SK-N-SH (cell line): ENCODE measurements around the gene SSR4. TPM values are rescaled to one million over a fixed set of nuclear protein-coding genes. Genes with fewer than 3 reads are reported as not detected.

Source experiments
- CTCF ChIA-PET: fragments of 300-600, 350-600 bp; formaldehyde crosslinking; extraction: SDS; loops from one replicate; lab custom pipeline; 2021; lab: Yijun Ruan, JAX
- POLR2A ChIA-PET: fragments of 350-600 bp; sonication (Branson Sonifier 250); formaldehyde crosslinking; extraction: SDS; loops from one replicate; lab custom pipeline; 2020; ENCODE audit warnings: antibody characterized with exemption, inconsistent platforms; lab: Yijun Ruan, JAX
- DNase-seq: peaks from one replicate; pipeline ENCODE4 v3.0.0; 2012
- H2AFZ ChIP-seq: fragments of 200-600 bp; sonication (generic); 2 replicates; pipeline ENCODE4 v1.8.1; 2016; ENCODE audit warnings: antibody characterized with exemption, mild to moderate bottlenecking, low read depth
- H3F3A ChIP-seq: fragments of 200-600 bp; sonication (generic); replicated peaks from 2 replicates; pipeline ENCODE3; 2016; ENCODE audit warnings: antibody characterized with exemption, mild to moderate bottlenecking; ENCODE audit not compliant: insufficient read depth
- H3K27ac ChIP-seq, 2 experiments: fragments of 200-500 bp in 1 of 2; fragments of 200-600 bp in 1 of 2; sonication (Bioruptor generic) in 1 of 2; sonication (generic), shearing (Covaris generic) in 1 of 2; 2 replicates each; pipeline versions ENCODE4 v1.5.1 to v1.6.1; 2014 to 2016; ENCODE audit warnings: low read depth in 2 of 2, inconsistent platforms in 1 of 2, low read length in 1 of 2, mild to moderate bottlenecking in 1 of 2, mixed read lengths in 1 of 2
- H3K27me3 ChIP-seq: fragments of 200-600 bp; sonication (generic), shearing (Covaris generic); 2 replicates; pipeline ENCODE4 v1.6.1; 2016; ENCODE audit warnings: mixed run types; ENCODE audit not compliant: insufficient read depth
- H3K36me3 ChIP-seq, 2 experiments: fragments of 200-500 bp in 1 of 2; fragments of 200-600 bp in 1 of 2; sonication (Bioruptor generic) in 1 of 2; sonication (generic) in 1 of 2; replicated peaks in 1 of 2; 2 replicates each; pipeline versions ENCODE3 to v1.5.1; 2014 to 2016; ENCODE audit warnings: low read length in 1 of 2, mild to moderate bottlenecking in 1 of 2; ENCODE audit not compliant: insufficient read depth in 2 of 2, control insufficient read depth in 1 of 2
- H3K4me1 ChIP-seq, 2 experiments: fragments of 200-500 bp in 1 of 2; fragments of 200-600 bp in 1 of 2; sonication (Bioruptor generic) in 1 of 2; sonication (generic), shearing (Covaris generic) in 1 of 2; 2 replicates each; pipeline versions ENCODE4 v1.5.1 to v1.6.1; 2014 to 2016; ENCODE audit warnings: low read depth in 1 of 2, low read length in 1 of 2, mixed run types in 1 of 2; ENCODE audit not compliant: insufficient read depth in 2 of 2, control insufficient read depth in 1 of 2
- H3K4me2 ChIP-seq: fragments of 200-600 bp; sonication (generic), shearing (Covaris generic); 2 replicates; pipeline ENCODE4 v1.6.1; 2017; ENCODE audit warnings: mixed run types
- H3K4me3 ChIP-seq, 2 experiments: fragments of 200-500 bp in 1 of 2; fragments of 200-600 bp in 1 of 2; sonication (Bioruptor generic) in 1 of 2; sonication (generic), shearing (Covaris generic) in 1 of 2; 2 replicates each; pipeline versions ENCODE4 v1.5.1 to v1.8.1; 2014 to 2016; ENCODE audit warnings: low read depth in 2 of 2, inconsistent platforms in 1 of 2, low read length in 1 of 2, mild to moderate bottlenecking in 1 of 2, mixed read lengths in 1 of 2, moderate library complexity in 1 of 2
- H3K79me2 ChIP-seq: fragments of 200-600 bp; sonication (generic); 2 replicates; pipeline ENCODE4 v1.8.1; 2017; ENCODE audit warnings: mild to moderate bottlenecking; ENCODE audit not compliant: insufficient read depth
- H3K9ac ChIP-seq: fragments of 200-600 bp; sonication (generic); 2 replicates; pipeline ENCODE4 v1.6.1; 2017; ENCODE audit warnings: mixed run types
- H3K9me2 ChIP-seq: fragments of 200-600 bp; sonication (generic); 2 replicates; pipeline ENCODE4 v1.6.1; 2017; ENCODE audit warnings: mixed run types
- H3K9me3 ChIP-seq: fragments of 200-600 bp; sonication (generic); 2 replicates; pipeline ENCODE4 v1.6.1; 2017; ENCODE audit warnings: mixed run types, mild to moderate bottlenecking, moderate library complexity
- H4K20me1 ChIP-seq: fragments of 200-600 bp; sonication (generic); 2 replicates; pipeline ENCODE4 v1.6.1; 2017; ENCODE audit warnings: mild to moderate bottlenecking, mixed run types; ENCODE audit not compliant: insufficient read depth
- CHD2 ChIP-seq: fragments of 150-350 bp; IDR thresholded peaks from 2 replicates; pipeline ENCODE4 v1.6.1; 2018; ENCODE audit warnings: low read length; ENCODE audit not compliant: partially characterized antibody
- CTCF ChIP-seq: fragments of 200-600 bp; sonication (generic); IDR thresholded peaks from 2 replicates; pipeline ENCODE4 v1.6.1; 2017; ENCODE audit warnings: antibody characterized with exemption, mild to moderate bottlenecking, moderate library complexity
- FOSL2 ChIP-seq: IDR thresholded peaks from 2 replicates; pipeline ENCODE4 v1.4.0; 2012; ENCODE audit warnings: low read depth, mild to moderate bottlenecking, moderate library complexity, borderline replicate concordance
- FOXM1 ChIP-seq: IDR thresholded peaks from 2 replicates; pipeline ENCODE4 v1.4.0; 2012; ENCODE audit warnings: low read depth, mild to moderate bottlenecking
- GATA2 ChIP-seq: sonication (generic); formaldehyde crosslinking; IDR thresholded peaks from 2 replicates; pipeline ENCODE4 v1.5.0; 2020; ENCODE audit warnings: mild to moderate bottlenecking, missing genetic modification reagents
- IRF3 ChIP-seq: fragments of 150-350 bp; IDR thresholded peaks from 2 replicates; pipeline ENCODE4 v1.6.1; 2016; ENCODE audit warnings: mild to moderate bottlenecking, low read depth, low read length
- JUND ChIP-seq: IDR thresholded peaks from 2 replicates; pipeline ENCODE4 v1.4.0; 2012
- MAX ChIP-seq: IDR thresholded peaks from 2 replicates; pipeline ENCODE4 v1.4.0; 2012; ENCODE audit warnings: low read depth
- MXI1 ChIP-seq: IDR thresholded peaks from 2 replicates; pipeline ENCODE4 v1.6.1; 2012; ENCODE audit warnings: mild to moderate bottlenecking, low read depth, low read length, improper control_type of control experiment
- NFIC ChIP-seq: IDR thresholded peaks from 2 replicates; pipeline ENCODE4 v1.4.0; 2012; ENCODE audit warnings: borderline replicate concordance
- POLR2AphosphoS5 ChIP-seq: IDR thresholded peaks from 2 replicates; pipeline ENCODE4 v1.6.1; 2012; ENCODE audit warnings: low read depth, low read length
- REST ChIP-seq: IDR thresholded peaks from 2 replicates; pipeline ENCODE4 v1.6.1; 2012; ENCODE audit warnings: mild to moderate bottlenecking, low read depth, low read length, moderate library complexity
- SMC3 ChIP-seq: IDR thresholded peaks from 2 replicates; pipeline ENCODE4 v1.6.1; 2012; ENCODE audit warnings: low read depth, low read length, improper control_type of control experiment
- TAF1 ChIP-seq: IDR thresholded peaks from 2 replicates; pipeline ENCODE4 v1.6.1; 2012; ENCODE audit warnings: low read depth, mild to moderate bottlenecking, low read length, moderate library complexity, borderline replicate concordance
- TEAD4 ChIP-seq: IDR thresholded peaks from 2 replicates; pipeline ENCODE4 v1.4.0; 2012; ENCODE audit warnings: mild to moderate bottlenecking, borderline replicate concordance; ENCODE audit not compliant: insufficient read depth
- USF1 ChIP-seq: IDR thresholded peaks from 2 replicates; pipeline ENCODE4 v1.4.0; 2012; ENCODE audit warnings: low read depth, borderline replicate concordance
- USF2 ChIP-seq: fragments of 150-350 bp; IDR thresholded peaks from 2 replicates; pipeline ENCODE4 v1.6.1; 2017; ENCODE audit warnings: antibody characterized with exemption, low read length, low read depth, borderline replicate concordance
- YY1 ChIP-seq: IDR thresholded peaks from 2 replicates; pipeline ENCODE4 v1.4.0; 2012; ENCODE audit warnings: low read depth, mild to moderate bottlenecking
- WGBS: methylation state at CpG from one replicate; pipeline ENCODE4 v1.1.6; 2017; ENCODE audit warnings: low lambda C conversion rate; 5-methylcytosine and 5-hydroxymethylcytosine counted together
- polyA plus RNA-seq, 3 experiments: library from polyadenylated mRNA; depleted of rRNA; stranded (reverse); fragments of >200 nt; gene quantifications; 2 replicates each; pipeline ENCODE4 v1.2.3, GENCODE V29; 2012

SSR4 gene
- polyA plus RNA-seq, 1 of the 3 experiments (the other 2 are of a cell fraction), result 367 TPM

- H3K9me2 ChIP-seq, result no peaks in the 10 kb centered on the region
- H3K27ac ChIP-seq, result no peak overlapping the region
- 28% methylated on average over 4 of the region's 6 CpGs for WGBS
- H3K36me3 ChIP-seq, result peaks cover 0 to 2% of the 10 kb centered on the region in 2 experiments
- 0 out of 2 replicates have a peak, but pooled peaks cover 12% of the 10 kb centered on the region for H4K20me1 ChIP-seq
- H3K4me3 ChIP-seq, result no peak overlapping the region
- peaks cover 5 to 27% of the 10 kb centered on the region in 2 experiments; a peak in 1 of 4 replicates for H3K4me1 ChIP-seq
- peaks cover 14% of the 10 kb centered on the region; the same call in 1 of the 2 replicates for H3K27me3 ChIP-seq
- no peak overlapping the region for H3K4me2 ChIP-seq
- no peaks in the 10 kb centered on the region for H3K9me3 ChIP-seq
- TF ChIP-seq NFIC (no peak), GATA2 (CRISPR knock-in tag) (no peak), JUND (no peak), CTCF (no peak), MXI1 (no peak), POLR2AphosphoS5 (no peak), FOSL2 (no peak), FOXM1 (no peak), MAX (no peak), CHD2 (no peak), YY1 (no peak), REST (no peak), IRF3 (no peak), TAF1 (no peak), USF1 (no peak), TEAD4 (no peak), USF2 (no peak), SMC3 (no peak)
- H3K9ac ChIP-seq, result no peak overlapping the region
- POLR2A ChIA-PET, result no interaction called here
- H2AFZ ChIP-seq, result no peak overlapping the region
- peaks cover 51% of the 10 kb centered on the region for H3K79me2 ChIP-seq
- no peak for DNase-seq
- no peaks in the 10 kb centered on the region for H3F3A ChIP-seq
- CTCF ChIA-PET, result interaction anchor here (0.9 to 1.5 kb wide), 3 partner anchors 28 to 155 kb away, joined by 3 to 4 read pairs (median 3); partner anchors contain the start of gene PLXNB3
Observed at GRCh38 chrX:153792368-153792767, 2.1 kb upstream of the SSR4 start.
